Neuron (in vitro differentiated cells): ENCODE measurements around the gene PA2G4.
A peak's percentile ranks its signal among the peaks of the same experiment; 100 is the strongest.
"Not testable (repeated sequence)": the region's sequence is repeated elsewhere in the genome, so short reads cannot be mapped to it uniquely, and the experiment has no call there.

Source experiments
- H2AFZ ChIP-seq: one replicate; pipeline ENCODE4 v1.6.1; 2013; ENCODE audit warnings: low read depth, mild to moderate bottlenecking, inconsistent platforms, low read length, moderate library complexity
- H3K27me3 ChIP-seq: one replicate; pipeline ENCODE4 v1.6.1; 2013; ENCODE audit warnings: low read length; ENCODE audit not compliant: insufficient read depth
- H3K36me3 ChIP-seq: one replicate; pipeline ENCODE4 v1.6.1; 2013; ENCODE audit warnings: low read length; ENCODE audit not compliant: insufficient read depth
- H3K4me1 ChIP-seq: one replicate; pipeline ENCODE4 v1.6.1; 2013; ENCODE audit warnings: low read length; ENCODE audit not compliant: insufficient read depth
- H3K4me3 ChIP-seq: 2 replicates; pipeline ENCODE4 v1.5.1; 2013; ENCODE audit warnings: mild to moderate bottlenecking, low read length, moderate library complexity
- H3K9me3 ChIP-seq: one replicate; pipeline ENCODE4 v1.6.1; 2013; ENCODE audit warnings: low read length

Gene PA2G4

DNA sequence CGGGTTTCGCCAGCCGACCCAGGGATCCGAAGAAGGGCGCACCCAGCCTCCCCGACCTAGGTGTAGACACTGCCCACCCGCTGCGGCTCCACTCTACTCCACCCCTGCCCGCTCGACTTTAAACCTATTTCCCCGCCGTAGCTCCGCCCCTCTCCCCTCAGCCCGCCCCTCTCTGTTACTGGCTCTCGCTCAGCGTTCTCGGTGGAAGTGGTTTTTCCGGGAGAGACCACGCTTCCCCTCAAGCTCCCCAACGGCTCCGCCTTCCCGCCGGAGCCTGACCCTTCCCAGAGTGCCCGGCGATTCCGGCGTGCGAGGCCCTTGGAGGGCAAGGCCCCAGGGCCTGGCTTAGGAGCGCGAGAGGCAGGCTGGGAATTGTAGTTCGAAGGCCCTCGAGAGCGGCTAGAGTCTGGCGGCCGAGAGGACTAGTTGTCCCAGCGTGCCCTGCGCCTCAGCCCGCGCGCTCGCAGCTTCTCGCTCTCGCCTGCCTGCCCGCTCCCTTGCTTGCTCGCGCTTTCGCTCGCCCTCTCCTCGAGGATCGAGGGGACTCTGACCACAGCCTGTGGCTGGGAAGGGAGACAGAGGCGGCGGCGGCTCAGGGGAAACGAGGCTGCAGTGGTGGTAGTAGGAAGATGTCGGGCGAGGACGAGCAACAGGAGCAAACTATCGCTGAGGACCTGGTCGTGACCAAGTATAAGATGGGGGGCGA lies at the start of gene PA2G4:
Gene PA2G4 (plus strand): TSS at position 451 of the 706 bp plus-strand sequence. CDS start 179 bp downstream, at position 630.
- H3K4me1 ChIP-seq, result peaks cover 23% of the 10 kb centered on the region
- H2AFZ ChIP-seq, result peak within 1 kb of the TSS; percentile 81
- H3K4me3 ChIP-seq, result peak within 1 kb of the TSS; percentile 66
- peaks cover 30% of the 10 kb centered on the region for H3K36me3 ChIP-seq
- H3K27me3 ChIP-seq, result no peaks in the 10 kb centered on the region
- no peaks in the 10 kb centered on the region for H3K9me3 ChIP-seq

DNA sequence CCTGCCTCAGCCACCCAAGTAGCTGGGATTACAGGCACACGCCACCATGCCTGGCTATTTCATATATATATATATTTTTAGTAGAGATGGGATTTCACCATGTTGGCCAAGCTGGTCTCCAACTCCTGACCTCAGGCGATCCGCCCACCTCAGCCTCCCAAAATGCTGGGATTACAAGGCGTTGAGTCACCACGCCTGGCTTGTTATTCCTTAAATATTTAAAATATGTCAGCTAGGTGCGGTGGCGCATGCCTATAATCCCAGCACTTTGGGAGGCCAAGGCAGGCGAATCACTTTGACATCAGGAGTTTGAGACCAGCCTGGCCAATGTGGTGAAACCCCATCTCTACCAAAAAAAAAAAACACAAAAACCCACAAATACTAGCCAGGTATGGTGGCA lies 44.4 kb upstream of the PA2G4 start:
- H2AFZ ChIP-seq, H3K36me3 ChIP-seq, H3K4me1 ChIP-seq, H3K27me3 ChIP-seq, H3K4me3 ChIP-seq, H3K9me3 ChIP-seq: not testable (repeated sequence)

DNA sequence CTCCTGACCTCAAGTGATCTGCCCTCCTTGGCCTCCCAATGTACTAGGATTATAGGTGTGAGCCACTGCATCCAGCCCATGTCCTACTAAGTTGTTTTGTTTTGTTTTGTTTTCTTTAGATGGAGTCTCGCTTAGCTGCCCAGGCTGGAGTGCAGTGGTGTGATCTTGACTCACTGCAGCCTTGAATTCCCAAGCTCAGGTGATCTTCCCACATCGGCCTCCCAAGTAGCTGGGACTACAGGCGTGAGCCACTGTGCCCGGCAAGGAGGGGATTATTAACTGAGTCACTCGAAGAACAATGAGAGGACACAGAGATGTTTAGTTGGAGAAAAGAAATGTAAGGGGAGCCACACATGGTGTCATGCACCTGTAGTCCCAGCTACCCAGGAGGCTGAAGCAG lies 42.4 kb upstream of the PA2G4 start:
- no peaks in the 10 kb centered on the region for H3K9me3 ChIP-seq
- no peaks in the 10 kb centered on the region for H3K4me1 ChIP-seq
- no peak overlapping the region for H3K4me3 ChIP-seq
- no peak overlapping the region for H2AFZ ChIP-seq
- H3K27me3 ChIP-seq, result no peaks in the 10 kb centered on the region
- no peaks in the 10 kb centered on the region for H3K36me3 ChIP-seq

GRCh38 chr12:56062996-56063395 lies 41.4 kb upstream of the PA2G4 start:
- no peaks in the 10 kb centered on the region for H3K9me3 ChIP-seq
- H3K36me3 ChIP-seq, result no peaks in the 10 kb centered on the region
- H3K4me3 ChIP-seq, result no peak overlapping the region
- no peak overlapping the region for H2AFZ ChIP-seq
- no peaks in the 10 kb centered on the region for H3K27me3 ChIP-seq
- H3K4me1 ChIP-seq, result no peaks in the 10 kb centered on the region

GRCh38 chr12:56071648-56072047 lies 32.7 kb upstream of the PA2G4 start:
- H3K27me3 ChIP-seq, result no peaks in the 10 kb centered on the region
- H3K4me3 ChIP-seq, result no peak overlapping the region
- H3K9me3 ChIP-seq, result peaks cover 5% of the 10 kb centered on the region
- no peaks in the 10 kb centered on the region for H3K4me1 ChIP-seq
- no peaks in the 10 kb centered on the region for H3K36me3 ChIP-seq
- H2AFZ ChIP-seq, result no peak overlapping the region

GRCh38 chr12:56074396-56074795 lies 30.0 kb upstream of the PA2G4 start:
- no peaks in the 10 kb centered on the region for H3K36me3 ChIP-seq
- no peak overlapping the region for H2AFZ ChIP-seq
- H3K4me1 ChIP-seq, result peaks cover under 1% of the 10 kb centered on the region
- no peak overlapping the region for H3K4me3 ChIP-seq
- H3K9me3 ChIP-seq, result peaks cover 2% of the 10 kb centered on the region
- H3K27me3 ChIP-seq, result peaks cover 8% of the 10 kb centered on the region

DNA sequence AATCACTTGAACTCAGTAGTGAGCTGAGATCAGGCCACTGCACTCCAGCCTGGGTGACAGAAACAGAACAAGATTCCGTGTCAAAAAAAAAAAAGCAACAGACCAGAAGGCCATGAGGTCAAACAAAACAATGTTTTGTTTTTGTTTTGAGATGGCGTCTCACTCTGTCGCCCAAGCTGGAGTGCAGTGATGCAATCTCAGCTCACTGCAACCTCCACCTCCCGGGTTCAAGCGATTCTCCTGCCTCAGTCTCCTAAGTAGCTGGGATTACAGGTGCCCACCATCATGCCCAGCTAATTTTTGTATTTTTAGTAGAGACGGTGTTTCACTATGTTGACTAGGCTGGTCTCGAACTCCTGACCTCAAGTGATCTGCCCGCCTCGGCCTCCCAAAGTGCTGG lies 26.4 kb upstream of the PA2G4 start:
- Histone ChIP-seq H3K4me1 (peaks cover 13% of the 10 kb centered on the region), H3K27me3 (peaks cover 44% of the 10 kb centered on the region)
- not testable (repeated sequence) for H3K9me3 ChIP-seq, H3K4me3 ChIP-seq, H2AFZ ChIP-seq, H3K36me3 ChIP-seq

DNA sequence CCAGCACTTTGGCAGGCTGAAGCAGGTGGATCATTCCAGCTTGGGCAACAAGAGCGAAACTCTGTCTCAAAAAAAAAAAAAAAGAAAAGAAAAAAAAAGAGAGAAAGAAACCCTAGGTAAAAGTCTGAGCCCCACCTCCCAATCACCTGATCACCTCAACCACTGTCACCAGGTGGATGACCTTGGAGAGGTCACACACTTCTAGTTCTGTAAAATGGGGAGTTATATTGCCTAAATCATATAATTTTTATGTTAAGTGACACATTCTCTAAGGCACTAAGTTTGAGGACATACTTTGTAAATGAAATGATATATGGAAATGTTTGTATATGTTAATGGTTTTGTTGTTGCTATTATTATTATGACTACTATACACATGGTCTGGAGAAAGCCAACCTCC lies 25.9 kb upstream of the PA2G4 start:
- Histone ChIP-seq H3K36me3 (no peaks in the 10 kb centered on the region), H3K27me3 (peaks cover 48% of the 10 kb centered on the region), H3K4me3 (no peak overlapping the region), H3K9me3 (peaks cover 2% of the 10 kb centered on the region), H2AFZ (no peak overlapping the region), H3K4me1 (peaks cover 13% of the 10 kb centered on the region)

GRCh38 chr12:56078931-56079722 lies 25.2 kb upstream of the PA2G4 start:
- Histone ChIP-seq H2AFZ (peak overlapping the region; percentile 83), H3K9me3 (peaks cover under 1% of the 10 kb centered on the region), H3K36me3 (no peaks in the 10 kb centered on the region), H3K27me3 (peaks cover 51% of the 10 kb centered on the region), H3K4me1 (peaks cover 13% of the 10 kb centered on the region), H3K4me3 (peak overlapping the region; percentile 41)

GRCh38 chr12:56079723-56080555 lies 24.4 kb upstream of the PA2G4 start, which contains the start of gene ERBB3:
ERBB3 (plus strand) TSS chr12:56080165; CDS start chr12:56080301, 136 bp downstream.
- no peaks in the 10 kb centered on the region for H3K9me3 ChIP-seq
- no peaks in the 10 kb centered on the region for H3K36me3 ChIP-seq
- H3K4me3 ChIP-seq, result peak within 1 kb of the TSS; percentile 41
- H3K4me1 ChIP-seq, result peaks cover 13% of the 10 kb centered on the region
- H2AFZ ChIP-seq, result peak within 1 kb of the TSS; percentile 83
- H3K27me3 ChIP-seq, result peaks cover 51% of the 10 kb centered on the region

GRCh38 chr12:56080556-56081138 lies 23.7 kb upstream of the PA2G4 start:
- Histone ChIP-seq H3K36me3 (no peaks in the 10 kb centered on the region), H3K27me3 (peaks cover 51% of the 10 kb centered on the region), H3K4me3 (peak overlapping the region; percentile 41)

GRCh38 chr12:56081393-56082347 lies 22.7 kb upstream of the PA2G4 start:
- Histone ChIP-seq H3K4me1 (peaks cover 13% of the 10 kb centered on the region), H3K9me3 (no peaks in the 10 kb centered on the region), H3K36me3 (no peaks in the 10 kb centered on the region), H2AFZ (no peak overlapping the region), H3K27me3 (peaks cover 51% of the 10 kb centered on the region), H3K4me3 (no peak overlapping the region)

More at GRCh38 chr12:56080556-56081138, 23.7 kb upstream of the PA2G4 start:
- Histone ChIP-seq H3K9me3 (no peaks in the 10 kb centered on the region), H3K4me1 (peaks cover 13% of the 10 kb centered on the region), H2AFZ (no peak overlapping the region)
